Epithelial cell of proximal tubule (primary cell): ENCODE measurements around the gene TAS2R14. TPM values are rescaled to one million over a fixed set of nuclear protein-coding genes. Genes with fewer than 3 reads are reported as not detected.

Experiments
- DNase-seq: peaks from one replicate; pipeline ENCODE4 v3.0.0-alpha.2; 2011; ENCODE audit warnings: low read depth
- H3K4me3 ChIP-seq: 2 replicates; pipeline ENCODE4 v1.5.1; 2011; ENCODE audit warnings: low read depth, mild to moderate bottlenecking, low read length
- total RNA-seq: library from RNA; depleted of rRNA; stranded (reverse); fragments of >200 nt; gene quantifications from 2 replicates; pipeline ENCODE4 v1.2.3, GENCODE V29; 2015
- TF ChIP-seq, protein P1 (sequence below): conservative IDR thresholded peaks from 2 replicates; pipeline ENCODE4 v1.5.1; 2012; ENCODE audit warnings: low read depth, mild to moderate bottlenecking, low read length

Gene TAS2R14, protein sequence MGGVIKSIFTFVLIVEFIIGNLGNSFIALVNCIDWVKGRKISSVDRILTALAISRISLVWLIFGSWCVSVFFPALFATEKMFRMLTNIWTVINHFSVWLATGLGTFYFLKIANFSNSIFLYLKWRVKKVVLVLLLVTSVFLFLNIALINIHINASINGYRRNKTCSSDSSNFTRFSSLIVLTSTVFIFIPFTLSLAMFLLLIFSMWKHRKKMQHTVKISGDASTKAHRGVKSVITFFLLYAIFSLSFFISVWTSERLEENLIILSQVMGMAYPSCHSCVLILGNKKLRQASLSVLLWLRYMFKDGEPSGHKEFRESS
- 0.06 and 0.72 TPM in 2 replicates for total RNA-seq

DNA sequence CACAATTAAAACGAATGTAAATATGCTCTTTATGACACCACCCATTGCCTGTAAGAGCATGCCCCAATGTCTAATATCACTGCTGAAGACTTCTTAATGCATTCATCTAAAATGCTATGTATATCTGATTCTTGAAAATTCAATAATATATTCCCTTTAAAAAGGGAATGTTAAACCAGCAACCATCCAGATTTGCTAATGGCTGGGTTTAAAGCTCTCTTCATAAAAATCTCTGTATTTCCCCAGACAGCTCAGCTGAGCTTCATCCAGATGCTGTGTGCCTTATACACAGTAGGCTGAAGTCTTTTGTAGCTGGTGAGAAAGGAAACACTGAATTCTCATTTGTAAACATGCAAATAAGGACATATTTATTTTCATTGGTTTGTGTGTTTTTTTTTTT is at the start of gene TAS2R14:
Gene TAS2R14, minus strand, starts transcription at position 101 of the 400 bp plus-strand sequence. Its CDS starts 56 bp downstream, at position 45.
- TF ChIP-seq, protein P1, sequence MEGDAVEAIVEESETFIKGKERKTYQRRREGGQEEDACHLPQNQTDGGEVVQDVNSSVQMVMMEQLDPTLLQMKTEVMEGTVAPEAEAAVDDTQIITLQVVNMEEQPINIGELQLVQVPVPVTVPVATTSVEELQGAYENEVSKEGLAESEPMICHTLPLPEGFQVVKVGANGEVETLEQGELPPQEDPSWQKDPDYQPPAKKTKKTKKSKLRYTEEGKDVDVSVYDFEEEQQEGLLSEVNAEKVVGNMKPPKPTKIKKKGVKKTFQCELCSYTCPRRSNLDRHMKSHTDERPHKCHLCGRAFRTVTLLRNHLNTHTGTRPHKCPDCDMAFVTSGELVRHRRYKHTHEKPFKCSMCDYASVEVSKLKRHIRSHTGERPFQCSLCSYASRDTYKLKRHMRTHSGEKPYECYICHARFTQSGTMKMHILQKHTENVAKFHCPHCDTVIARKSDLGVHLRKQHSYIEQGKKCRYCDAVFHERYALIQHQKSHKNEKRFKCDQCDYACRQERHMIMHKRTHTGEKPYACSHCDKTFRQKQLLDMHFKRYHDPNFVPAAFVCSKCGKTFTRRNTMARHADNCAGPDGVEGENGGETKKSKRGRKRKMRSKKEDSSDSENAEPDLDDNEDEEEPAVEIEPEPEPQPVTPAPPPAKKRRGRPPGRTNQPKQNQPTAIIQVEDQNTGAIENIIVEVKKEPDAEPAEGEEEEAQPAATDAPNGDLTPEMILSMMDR, result no peak
- no peak for DNase-seq
- H3K4me3 ChIP-seq, result no peak within 1 kb of the TSS

DNA sequence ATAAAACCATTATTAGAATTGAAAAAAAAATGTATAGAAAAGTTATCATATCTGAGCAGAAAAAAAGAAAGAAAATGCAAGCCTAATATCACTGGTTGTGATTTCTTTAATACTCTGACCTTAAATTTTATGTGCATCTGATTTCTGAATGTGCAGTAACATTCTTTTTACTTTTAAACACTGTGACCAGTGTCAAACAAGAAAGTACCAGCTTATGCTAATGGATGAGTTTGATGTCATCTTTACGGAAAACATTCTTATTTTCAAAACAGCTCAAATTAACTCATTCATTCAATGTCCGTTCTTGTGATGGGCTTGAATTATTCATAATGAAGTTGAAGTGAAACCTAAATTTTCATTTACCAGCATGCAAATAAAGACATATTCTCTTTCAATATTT is 47.7 kb upstream of the TAS2R14 start, which contains the start of gene TAS2R50:
Gene TAS2R50, minus strand, starts transcription at position 101 of the 400 bp plus-strand sequence. Its CDS starts 52 bp downstream, at position 49.
- H3K4me3 ChIP-seq, result no peak within 1 kb of the TSS
- DNase-seq, result no peak
- TF ChIP-seq, protein P1, result no peak

DNA sequence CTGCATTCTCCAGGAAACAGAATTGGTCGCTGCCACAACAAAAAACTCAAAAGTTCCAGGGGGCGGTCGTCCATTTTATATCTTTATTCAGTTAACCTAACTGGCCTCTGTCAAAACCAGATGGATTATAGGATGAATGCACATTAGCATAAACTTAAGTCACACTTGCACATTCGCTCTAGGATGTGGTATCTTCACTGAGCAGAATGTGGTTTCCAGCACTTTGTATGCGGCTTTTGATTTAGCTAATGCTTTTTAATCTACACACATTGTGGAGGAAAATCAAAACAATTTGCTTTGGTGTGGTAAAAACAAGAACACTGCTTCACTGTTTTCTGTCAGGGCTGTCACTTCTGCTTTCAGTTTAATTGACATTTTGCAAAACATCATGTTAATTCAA is 43.2 kb upstream of the TAS2R14 start:
- H3K4me3 ChIP-seq, result no peak overlapping the region
- DNase-seq, result no peak
- TF ChIP-seq, protein P1, result no peak

DNA sequence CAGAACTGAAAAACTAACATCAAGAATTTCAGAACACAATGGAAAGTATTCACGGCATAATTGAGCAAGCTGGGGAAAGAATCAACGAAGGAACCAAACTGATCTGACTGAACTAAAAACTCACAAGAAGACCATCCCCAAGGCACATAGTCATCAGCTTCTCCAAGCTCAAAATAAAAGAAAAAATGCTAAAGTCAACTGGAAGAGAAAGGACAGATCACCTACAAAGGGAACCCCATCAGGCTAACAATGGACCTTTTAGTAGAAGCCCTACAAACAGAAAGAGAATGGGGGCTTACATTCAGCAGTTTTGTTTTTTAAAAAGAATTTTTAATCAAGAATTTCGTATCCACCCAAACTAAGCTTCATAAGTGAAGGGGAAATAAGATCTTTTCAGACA is 35.9 kb upstream of the TAS2R14 start:
- H3K4me3 ChIP-seq, result no peak overlapping the region
- TF ChIP-seq, protein P1, result no peak
- no peak for DNase-seq

DNA sequence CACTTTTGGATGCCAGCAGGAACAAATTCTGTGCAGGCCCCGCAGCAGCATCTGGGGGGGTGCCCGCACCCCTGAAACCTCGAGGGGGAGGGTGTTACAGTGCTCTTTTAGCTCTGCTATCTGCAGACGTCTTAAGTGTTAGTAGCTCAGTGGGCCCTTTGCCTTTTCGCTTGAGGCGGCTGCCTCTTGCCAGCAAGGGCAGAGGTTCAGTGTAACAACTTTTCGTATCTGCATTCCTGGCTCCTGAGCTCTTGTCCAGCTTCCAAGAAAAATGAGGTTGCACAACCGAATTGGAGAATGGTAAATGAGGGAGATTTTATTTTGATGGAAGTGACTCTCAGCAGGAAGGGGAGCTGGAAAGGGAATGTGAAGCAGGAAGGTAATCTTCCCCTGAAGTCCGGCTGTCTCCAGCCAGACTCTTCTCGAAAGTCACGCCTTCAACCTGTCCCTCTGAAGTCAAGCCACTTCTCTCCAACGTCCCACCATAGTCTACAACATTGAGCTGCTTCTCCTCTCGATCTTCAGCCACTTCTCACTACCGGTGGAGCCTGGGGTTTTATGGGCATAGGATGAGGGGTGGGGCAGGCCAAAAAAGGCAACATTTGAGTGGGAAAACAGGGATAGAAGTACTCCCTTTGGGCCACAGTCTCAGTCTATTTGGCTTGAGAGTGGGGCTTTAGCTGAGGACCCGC is 29.8 kb upstream of the TAS2R14 start:
- H3K4me3 ChIP-seq, result no peak overlapping the region
- peak; percentile 26 for DNase-seq
- TF ChIP-seq, protein P1, result no peak

DNA sequence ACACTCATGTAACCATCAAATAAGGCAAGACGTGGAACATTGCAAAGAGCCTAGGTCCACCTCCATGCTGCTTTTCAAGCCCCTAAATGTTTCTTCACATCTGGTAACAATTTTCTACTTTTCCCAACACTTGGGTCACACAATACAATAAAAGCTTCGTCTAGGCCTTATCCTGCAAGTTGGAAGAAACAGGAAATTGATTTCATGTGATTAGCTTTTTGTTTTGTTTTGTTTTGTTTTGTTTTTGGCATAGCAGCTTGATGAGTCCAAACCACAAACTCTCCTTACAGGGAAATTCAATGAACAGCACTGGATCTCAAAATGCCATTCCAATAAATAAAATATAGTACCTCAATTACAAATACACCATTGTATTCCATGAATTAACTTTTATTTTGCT is 28.3 kb upstream of the TAS2R14 start:
- DNase-seq, result peak; percentile 15

More for the DNA sequence above, 28.3 kb upstream of the TAS2R14 start:
- TF ChIP-seq, protein P1, result no peak
- no peak overlapping the region for H3K4me3 ChIP-seq
